ENCODE results near the gene COPS6.

DNA sequence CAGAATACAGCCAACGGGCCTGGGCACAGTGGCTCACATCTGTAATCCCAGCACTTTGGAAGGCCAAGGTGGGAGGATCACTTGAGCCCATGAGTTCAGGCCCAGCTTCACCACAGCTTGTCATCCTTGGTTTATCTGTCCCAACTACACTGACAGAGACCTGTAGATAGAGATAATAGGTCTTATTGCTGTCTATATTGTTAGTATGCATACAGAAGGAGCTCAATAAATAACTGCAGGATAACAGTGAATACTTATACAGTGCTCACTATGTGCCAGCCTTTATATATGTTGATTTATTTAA is 31.9 kb downstream of the COPS6 start:
- TF ChIP-seq, protein P1, sequence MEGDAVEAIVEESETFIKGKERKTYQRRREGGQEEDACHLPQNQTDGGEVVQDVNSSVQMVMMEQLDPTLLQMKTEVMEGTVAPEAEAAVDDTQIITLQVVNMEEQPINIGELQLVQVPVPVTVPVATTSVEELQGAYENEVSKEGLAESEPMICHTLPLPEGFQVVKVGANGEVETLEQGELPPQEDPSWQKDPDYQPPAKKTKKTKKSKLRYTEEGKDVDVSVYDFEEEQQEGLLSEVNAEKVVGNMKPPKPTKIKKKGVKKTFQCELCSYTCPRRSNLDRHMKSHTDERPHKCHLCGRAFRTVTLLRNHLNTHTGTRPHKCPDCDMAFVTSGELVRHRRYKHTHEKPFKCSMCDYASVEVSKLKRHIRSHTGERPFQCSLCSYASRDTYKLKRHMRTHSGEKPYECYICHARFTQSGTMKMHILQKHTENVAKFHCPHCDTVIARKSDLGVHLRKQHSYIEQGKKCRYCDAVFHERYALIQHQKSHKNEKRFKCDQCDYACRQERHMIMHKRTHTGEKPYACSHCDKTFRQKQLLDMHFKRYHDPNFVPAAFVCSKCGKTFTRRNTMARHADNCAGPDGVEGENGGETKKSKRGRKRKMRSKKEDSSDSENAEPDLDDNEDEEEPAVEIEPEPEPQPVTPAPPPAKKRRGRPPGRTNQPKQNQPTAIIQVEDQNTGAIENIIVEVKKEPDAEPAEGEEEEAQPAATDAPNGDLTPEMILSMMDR (optimal IDR thresholded peaks at IDR 0.05 in 1 of 3, IDR thresholded peaks at IDR 0.05 in 1 of 3, conservative IDR thresholded peaks at IDR 0.05 in 1 of 3; ENCODE audit: extremely low read depth in 1 of 3, insufficient read depth in 2 of 3, low read length in 3 of 3) = no peak
- TF ChIP-seq EZH2 (IDR thresholded peaks at IDR 0.05; ENCODE audit: low read length) = no peak

All from keratinocyte (primary cell).